GF-D8 (cell line): ENCODE measurements around the gene RBBP6.

ENCODE experiments used
- DNase-seq: peaks from one replicate; lab custom pipeline; 2025; lab: John Stamatoyannopoulos, UW

The RBBP6 gene

GRCh38 chr16:24523569-24523968 is 15.8 kb upstream of the RBBP6 start:
- DNase-seq = no peak

GRCh38 chr16:24524855-24525677 is 14.3 kb upstream of the RBBP6 start:
- DNase-seq = peak; percentile 34

- DNase-seq = no peak
Measured at GRCh38 chr16:24525970-24526559, 13.3 kb upstream of the RBBP6 start.

- no peak for DNase-seq
Measured at GRCh38 chr16:24526701-24527495, 12.5 kb upstream of the RBBP6 start.

GRCh38 chr16:24531166-24531565 is 8.2 kb upstream of the RBBP6 start:
- no peak for DNase-seq

- no peak for DNase-seq
Measured at GRCh38 chr16:24534620-24535019, 4.7 kb upstream of the RBBP6 start.

GRCh38 chr16:24535827-24536226 is 3.5 kb upstream of the RBBP6 start:
- no peak for DNase-seq

- DNase-seq = no peak
Measured at GRCh38 chr16:24536671-24537070, 2.7 kb upstream of the RBBP6 start.

GRCh38 chr16:24537474-24538337 is 1.7 kb upstream of the RBBP6 start:
- DNase-seq = no peak

GRCh38 chr16:24538756-24539294 is 541 bp upstream of the RBBP6 start:
- peak; percentile 77 for DNase-seq

- no peak for DNase-seq
Measured at GRCh38 chr16:24539850-24540601, 660 bp downstream of the RBBP6 start.

- no peak for DNase-seq
Measured at GRCh38 chr16:24540602-24541210, 1.3 kb downstream of the RBBP6 start.

GRCh38 chr16:24541233-24541933 is 2.0 kb downstream of the RBBP6 start:
- DNase-seq = no peak

GRCh38 chr16:24543949-24544348 is 4.6 kb downstream of the RBBP6 start:
- DNase-seq = no peak

- DNase-seq = no peak
Measured at GRCh38 chr16:24544640-24545039, 5.3 kb downstream of the RBBP6 start.

GRCh38 chr16:24550295-24550694 is 10.9 kb downstream of the RBBP6 start:
- DNase-seq = no peak

GRCh38 chr16:24552705-24553246 is 13.4 kb downstream of the RBBP6 start:
- no peak for DNase-seq

GRCh38 chr16:24553983-24554382 is 14.6 kb downstream of the RBBP6 start:
- no peak for DNase-seq

- DNase-seq = no peak
Measured at GRCh38 chr16:24555346-24555872, 16.0 kb downstream of the RBBP6 start.
